VCaP (cell line): ENCODE measurements around the gene AIFM2.

Experiments
- H3K27ac ChIP-seq: fragments of 450-650 bp; 2 replicates; pipeline ENCODE4 v1.5.1; 2017
- TF ChIP-seq, protein P1 (sequence below): fragments of 450-650 bp; conservative IDR thresholded peaks from 2 replicates; pipeline ENCODE4 v1.5.1; 2017; ENCODE audit warnings: mild to moderate bottlenecking, moderate library complexity

Gene AIFM2

DNA sequence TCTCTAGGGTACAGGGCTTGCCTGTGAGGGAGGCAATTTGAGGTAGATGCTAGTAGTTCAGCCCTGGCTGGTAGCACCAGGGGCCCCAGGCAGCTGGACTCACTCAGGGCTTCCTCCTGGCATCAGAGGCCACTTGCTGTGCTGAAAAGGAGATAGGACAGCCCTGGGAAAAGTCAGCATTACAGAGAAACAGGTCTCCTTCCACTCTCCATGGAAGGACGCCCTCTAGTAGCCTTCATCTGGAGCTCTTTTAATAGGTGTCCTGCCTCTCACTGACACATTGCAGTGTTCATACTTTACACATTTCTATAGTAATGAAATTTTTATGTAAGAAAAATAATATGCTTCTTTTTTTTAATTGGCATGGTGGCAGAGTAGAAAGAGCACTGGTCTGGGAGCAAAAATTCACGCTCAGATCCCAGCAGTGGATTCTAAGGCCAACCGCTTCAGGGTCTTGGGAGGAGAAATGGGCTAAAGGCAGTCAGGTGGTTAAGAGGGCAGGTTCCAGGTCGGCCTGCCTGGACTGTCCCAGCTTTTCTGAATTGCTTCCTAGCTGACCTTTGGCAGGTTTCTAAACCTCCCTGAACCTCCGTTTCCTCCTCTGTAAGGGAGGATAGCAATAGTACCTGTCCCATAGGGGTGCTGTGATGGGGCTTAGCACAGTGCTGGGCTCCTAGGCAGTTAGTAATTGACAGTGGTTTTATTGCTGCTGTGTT lies 35.8 kb downstream of the AIFM2 start:
- H3K27ac ChIP-seq, result no peak overlapping the region
- TF ChIP-seq, protein P1, sequence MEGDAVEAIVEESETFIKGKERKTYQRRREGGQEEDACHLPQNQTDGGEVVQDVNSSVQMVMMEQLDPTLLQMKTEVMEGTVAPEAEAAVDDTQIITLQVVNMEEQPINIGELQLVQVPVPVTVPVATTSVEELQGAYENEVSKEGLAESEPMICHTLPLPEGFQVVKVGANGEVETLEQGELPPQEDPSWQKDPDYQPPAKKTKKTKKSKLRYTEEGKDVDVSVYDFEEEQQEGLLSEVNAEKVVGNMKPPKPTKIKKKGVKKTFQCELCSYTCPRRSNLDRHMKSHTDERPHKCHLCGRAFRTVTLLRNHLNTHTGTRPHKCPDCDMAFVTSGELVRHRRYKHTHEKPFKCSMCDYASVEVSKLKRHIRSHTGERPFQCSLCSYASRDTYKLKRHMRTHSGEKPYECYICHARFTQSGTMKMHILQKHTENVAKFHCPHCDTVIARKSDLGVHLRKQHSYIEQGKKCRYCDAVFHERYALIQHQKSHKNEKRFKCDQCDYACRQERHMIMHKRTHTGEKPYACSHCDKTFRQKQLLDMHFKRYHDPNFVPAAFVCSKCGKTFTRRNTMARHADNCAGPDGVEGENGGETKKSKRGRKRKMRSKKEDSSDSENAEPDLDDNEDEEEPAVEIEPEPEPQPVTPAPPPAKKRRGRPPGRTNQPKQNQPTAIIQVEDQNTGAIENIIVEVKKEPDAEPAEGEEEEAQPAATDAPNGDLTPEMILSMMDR, result no peak

DNA sequence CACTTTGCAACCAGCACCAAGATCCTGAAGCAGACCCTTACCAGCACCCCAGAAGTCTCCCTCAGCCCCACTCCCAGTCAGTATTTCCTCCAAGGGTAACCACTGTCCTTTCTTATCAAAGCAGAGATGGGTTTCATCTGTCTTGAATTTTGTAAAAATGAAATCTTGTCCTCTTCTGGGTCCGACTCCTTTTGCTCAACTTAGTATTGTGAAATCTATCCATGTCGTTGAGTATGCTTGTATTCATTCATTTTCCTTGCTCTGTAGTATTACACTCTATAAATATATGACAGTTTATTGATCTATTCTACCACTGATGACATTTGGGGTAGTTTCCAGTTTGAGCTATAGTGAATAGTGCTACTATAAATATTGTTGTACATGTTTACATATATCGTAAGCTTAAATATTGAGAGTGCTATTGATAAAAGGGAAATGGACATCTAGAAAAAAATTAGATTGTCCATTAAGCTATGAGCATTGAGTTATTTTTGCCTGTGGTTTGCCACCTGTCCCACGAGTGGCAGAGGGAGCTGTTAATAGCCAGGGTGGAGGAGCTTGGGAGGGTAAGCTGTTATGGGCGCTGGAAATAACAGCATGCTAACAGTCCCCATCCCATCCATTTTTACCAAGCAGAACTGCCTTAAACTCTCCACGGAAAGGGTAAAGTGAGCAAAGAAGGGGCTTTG lies 36.5 kb downstream of the AIFM2 start:
- TF ChIP-seq, protein P1, result no peak
- H3K27ac ChIP-seq, result no peak overlapping the region

DNA sequence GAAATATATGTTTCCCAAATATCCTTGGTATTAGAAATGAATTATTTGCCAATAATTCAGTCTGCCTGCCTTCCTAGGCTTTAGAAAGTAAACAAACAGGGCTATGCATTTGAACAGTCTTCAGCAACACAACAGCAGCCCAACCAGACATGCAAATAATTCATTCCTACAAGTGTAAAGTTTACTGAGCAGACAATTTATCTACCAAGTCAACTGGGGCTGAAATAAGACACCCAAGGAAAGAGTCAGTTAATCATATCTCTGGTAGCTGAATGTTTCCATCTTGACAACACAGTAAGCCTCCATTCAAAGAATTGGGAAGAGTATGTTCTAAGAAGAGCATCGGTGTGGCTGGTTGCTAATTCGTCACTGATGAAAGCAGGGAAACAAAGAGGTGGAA lies 38.4 kb downstream of the AIFM2 start:
- TF ChIP-seq, protein P1, result no peak
- no peak overlapping the region for H3K27ac ChIP-seq

DNA sequence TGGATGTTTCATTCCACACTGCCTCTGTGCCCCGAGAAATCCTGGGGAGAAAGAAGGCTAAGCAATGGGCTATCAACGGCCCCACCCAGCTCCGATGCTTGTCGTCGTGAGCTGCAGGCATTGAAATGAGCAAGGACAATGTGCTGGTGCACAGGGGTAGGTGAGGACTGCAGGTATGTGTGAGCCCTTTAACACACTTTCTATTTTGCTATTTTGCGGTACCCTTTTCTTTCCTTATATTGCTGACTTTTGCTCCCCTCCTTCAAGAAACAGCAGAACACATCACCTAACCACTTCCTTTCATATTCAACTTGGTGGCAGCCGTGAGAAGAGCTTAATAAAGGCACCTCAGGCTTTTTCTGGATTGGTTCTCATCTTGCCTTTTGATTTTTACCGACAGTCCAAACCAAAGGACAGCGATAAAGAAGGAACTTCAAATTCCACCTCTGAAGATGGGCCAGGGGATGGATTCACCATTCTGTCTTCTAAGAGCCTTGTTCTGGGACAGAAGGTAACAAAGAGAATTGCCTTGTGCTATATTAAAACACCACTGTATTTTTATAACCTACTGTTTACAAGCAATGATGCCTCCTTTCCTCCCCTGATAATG lies 39.2 kb downstream of the AIFM2 start:
- no peak overlapping the region for H3K27ac ChIP-seq
- TF ChIP-seq, protein P1, result no peak

DNA sequence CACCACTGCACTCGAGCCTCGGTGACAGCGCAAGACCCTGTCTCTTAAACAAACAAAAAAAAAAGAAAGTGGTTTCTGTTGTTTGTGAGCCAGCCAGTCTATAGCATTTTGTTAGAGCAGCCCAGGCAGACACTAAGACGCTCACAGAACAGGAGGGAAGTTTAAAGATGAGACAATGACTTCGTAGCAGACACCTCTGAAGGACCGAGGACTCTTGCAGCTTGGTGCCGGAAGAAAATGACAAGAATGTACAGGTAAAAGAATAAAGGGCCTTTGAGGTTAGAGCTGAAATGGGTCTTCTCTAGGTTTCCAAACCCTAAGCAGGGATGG lies 40.3 kb downstream of the AIFM2 start:
- H3K27ac ChIP-seq, result no peak overlapping the region
- TF ChIP-seq, protein P1, result no peak

DNA sequence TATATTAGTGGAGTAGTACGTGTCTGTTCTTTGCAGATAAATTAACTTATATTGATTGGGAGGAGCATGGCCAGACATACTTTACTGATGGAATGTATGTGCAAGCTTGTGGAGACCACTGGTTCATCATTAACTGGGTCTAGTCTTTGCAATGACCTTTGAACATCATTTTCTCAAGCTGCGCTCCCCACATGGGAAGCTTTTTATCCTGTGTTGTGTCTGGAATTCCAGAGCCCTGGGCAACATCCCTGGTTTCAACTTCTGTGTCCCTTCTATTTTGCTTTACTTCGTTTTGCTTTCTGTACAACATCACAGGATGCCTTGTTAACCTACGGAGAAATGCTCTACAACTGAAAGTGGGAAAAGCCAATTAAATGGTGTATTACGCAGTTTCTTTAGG lies 41.7 kb downstream of the AIFM2 start:
- TF ChIP-seq, protein P1, result no peak
- H3K27ac ChIP-seq, result no peak overlapping the region

DNA sequence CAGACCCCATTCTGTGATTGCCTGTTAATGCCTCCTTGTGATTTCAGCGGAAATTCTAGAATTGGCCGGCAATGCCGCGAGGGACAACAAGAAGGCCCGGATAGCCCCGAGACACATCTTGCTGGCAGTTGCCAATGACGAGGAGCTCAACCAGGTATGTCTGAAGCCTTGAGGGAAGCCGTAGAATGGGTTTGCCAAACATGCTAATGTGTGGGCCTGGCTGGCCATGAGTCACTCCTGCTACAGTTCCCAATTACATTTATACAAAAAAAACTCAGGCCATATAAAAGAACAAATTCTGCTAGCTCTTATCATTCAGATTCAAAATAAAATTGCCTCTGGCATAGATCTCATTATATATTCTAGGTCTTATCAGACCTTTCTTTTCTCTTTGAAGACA lies 42.6 kb downstream of the AIFM2 start:
- no peak overlapping the region for H3K27ac ChIP-seq

More for the DNA sequence above, 42.6 kb downstream of the AIFM2 start:
- TF ChIP-seq, protein P1, result no peak
